Activated T-cell treated with anti-CD3 and anti-CD28 coated beads for 48 hours (primary cell): ENCODE data around the gene ZDHHC6.
A peak's percentile ranks its signal among the peaks of the same experiment; 100 is the strongest.
"Not testable (repeated sequence)": the region's sequence is repeated elsewhere in the genome, so short reads cannot be mapped to it uniquely, and the experiment has no call there.

Source experiments
- DNase-seq: peaks from one replicate; pipeline ENCODE4 v3.0.0-alpha.2; 2020; ENCODE audit warnings: low read depth

ZDHHC6 gene

DNA sequence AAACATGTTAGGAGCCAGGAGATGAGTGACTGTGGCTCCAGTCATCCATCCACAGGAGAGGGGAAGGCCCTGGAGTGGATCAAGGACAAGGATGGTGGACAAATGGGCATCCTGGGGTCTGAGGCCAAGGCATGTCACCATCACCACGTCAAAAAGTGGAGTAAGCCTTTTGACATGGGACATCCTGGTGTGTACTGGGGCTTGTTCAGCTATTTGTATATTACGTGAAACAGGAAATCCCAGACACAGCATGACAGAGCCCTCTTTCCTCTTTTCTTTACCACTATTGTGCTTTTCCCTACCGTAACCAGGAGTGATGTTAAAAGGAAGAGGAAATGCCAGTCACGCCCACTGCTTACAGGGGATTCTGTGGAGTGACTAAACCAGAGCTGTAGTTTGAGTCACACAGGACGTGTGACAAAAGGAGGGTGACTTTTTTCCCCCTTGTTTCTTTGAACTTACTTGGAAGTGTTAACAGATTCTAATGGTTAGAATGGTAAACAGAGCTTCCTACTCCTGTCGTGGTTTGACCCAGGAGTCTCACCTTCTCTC is 57.4 kb downstream of the ZDHHC6 start:
- DNase-seq = peak; percentile 38

DNA sequence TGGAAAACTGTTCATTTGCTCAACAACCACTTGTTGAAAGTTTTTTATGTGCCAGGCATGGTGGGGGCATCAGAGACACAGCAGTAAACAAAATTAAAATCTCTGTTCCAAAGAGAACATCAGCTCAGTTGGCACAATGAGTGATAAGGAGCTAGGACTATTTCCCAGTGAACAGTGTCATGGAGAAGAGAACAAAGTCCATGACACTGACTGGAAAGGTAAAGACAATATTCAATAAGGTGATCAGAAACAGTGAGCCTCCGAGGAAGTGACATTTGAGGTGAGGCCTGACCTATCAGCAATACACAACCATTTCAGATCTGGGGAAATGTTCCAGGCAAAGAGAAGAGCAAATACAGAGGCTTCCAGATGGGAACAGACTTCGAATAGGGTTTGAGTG is 58.2 kb downstream of the ZDHHC6 start:
- DNase-seq = no peak

DNA sequence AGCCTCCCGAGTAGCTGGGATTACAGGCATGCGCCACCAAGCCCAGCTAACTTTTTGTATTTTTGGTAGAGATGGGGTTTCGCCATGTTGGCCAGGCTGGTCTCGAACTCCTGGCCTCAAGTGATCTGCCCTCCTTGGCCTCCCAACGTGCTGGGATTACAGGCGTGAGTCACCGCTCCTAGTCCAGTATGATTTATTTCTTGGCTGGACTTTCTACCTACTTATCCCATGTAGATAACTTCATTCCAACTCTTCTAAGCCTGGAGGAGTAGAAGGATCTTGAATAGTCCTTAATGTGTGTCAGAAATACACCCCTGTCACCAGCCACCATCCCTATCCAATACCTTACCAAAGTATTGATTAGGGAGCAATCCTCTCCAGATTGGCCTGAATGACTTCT is 58.7 kb downstream of the ZDHHC6 start:
- DNase-seq = not testable (repeated sequence)

DNA sequence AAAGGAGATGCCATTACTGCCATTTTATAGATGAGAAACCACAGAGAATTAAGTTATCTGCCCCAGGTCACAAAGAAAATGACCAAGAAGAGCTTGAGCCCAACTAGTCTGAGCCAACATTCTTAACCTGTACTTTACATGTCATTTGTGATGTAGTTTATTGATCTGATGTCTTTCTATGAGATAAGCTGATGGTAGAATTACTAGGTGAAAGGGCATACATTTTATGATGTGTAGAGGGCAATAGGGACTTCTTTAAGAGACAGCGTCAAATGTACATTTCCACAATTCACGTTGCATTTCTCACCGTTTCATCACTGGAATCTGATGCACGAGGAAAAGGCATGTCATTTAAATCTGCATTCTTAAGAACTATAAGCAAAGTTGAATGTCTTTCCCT is 61.5 kb downstream of the ZDHHC6 start:
- DNase-seq = no peak

DNA sequence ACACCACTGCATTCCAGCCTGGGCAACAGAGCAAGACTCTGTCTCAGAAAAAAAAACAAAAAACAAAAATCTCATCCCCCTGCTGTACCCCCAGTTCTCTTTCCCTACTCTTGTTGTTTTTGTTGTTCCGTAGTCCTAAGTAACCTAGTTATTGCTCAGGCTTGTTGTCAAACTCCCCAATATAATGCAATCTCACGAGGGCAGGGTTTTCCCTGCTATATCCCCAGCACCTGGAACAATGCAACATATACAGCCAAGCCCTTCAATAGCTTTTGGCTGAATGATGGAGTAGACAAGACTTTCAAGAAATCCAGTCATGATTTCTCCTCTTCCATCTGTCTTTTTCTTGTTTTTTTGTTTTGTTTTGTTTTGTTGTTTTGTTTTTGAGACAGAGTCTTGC is 62.6 kb downstream of the ZDHHC6 start:
- no peak for DNase-seq

DNA sequence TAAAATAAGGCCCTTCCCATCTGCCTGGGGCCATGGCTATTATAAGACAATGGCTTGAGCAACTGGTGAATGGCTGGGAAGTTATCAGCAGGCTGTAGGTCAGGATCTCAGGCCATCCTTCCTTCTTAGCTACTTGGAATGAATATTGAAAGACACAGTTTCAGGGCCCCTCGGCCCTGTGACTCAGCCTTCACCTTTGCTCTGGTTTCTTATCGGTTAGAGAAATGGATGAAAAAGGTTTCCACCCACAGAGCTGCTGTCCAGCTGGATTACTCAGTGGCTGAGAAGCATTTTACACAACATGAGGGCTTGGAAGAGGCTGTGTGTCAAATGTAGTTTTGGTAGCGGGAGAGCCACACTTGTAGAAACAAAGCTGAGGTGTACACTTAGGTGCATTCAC is 63.4 kb downstream of the ZDHHC6 start:
- DNase-seq = no peak

DNA sequence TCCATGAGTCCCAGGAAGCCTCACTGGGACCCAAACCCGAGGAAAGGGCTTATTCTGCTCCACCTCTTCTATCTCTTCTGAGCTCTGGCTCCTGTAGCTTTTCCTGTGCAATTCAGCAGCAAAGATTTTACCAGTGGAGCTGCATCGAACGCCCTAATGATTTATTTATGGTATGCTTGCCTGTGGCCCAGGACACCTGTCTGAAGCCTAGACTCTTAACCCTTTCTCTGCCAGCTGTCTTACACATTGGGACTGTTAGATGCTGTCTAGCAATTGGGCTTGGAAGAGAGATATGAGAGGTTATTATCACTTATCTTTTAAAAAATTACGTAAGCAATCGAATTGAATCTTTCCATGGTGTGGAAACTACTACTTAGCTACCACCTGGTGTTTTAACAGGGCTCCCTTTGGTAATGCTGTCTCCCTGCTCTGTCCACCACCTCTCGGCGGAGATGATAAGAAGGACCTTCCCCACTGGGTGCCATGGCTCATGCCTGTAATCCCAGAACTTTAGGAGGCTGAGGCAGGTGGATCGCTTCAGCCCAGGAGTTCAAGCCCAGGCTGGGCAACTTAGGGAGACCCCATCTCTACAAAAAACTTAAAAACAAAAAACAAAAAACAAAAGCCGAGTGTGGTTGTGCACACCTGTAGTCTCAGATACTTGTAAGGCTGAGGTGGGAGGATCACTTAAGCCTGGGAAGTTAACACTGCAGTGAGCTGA is 64.0 kb downstream of the ZDHHC6 start:
- DNase-seq = no peak
